NAMALWA (cell line): ENCODE data around the gene RNF5.
A peak's percentile ranks its signal among the peaks of the same experiment; 100 is the strongest.
"Not testable (repeated sequence)": the region's sequence is repeated elsewhere in the genome, so short reads cannot be mapped to it uniquely, and the experiment has no call there.

ENCODE experiments used
- DNase-seq: peaks from one replicate; pipeline ENCODE4 v3.0.0-alpha.2; 2015; ENCODE audit warnings: low spot score

RNF5 gene

GRCh38 chr6:32189742-32190053, 11.5 kb downstream of the RNF5 start:
- no peak for DNase-seq

GRCh38 chr6:32190054-32190851, 12.0 kb downstream of the RNF5 start, which contains the start of gene PBX2:
PBX2 (minus strand) TSS chr6:32190202; CDS start chr6:32189915, 287 bp downstream.
- DNase-seq: peak; percentile 86

- DNase-seq: no peak
These were observed 12.9 kb downstream of the RNF5 start for GRCh38 chr6:32190911-32191677.

- DNase-seq: no peak
These were observed 13.7 kb downstream of the RNF5 start for GRCh38 chr6:32191696-32192607.

GRCh38 chr6:32192608-32193039, 14.4 kb downstream of the RNF5 start, which contains the start of gene GPSM3:
GPSM3 (minus strand) TSS chr6:32192643; CDS start chr6:32192513, 130 bp downstream.
- peak; percentile 62 for DNase-seq

- DNase-seq: not testable (repeated sequence)
These were observed 14.9 kb downstream of the RNF5 start for GRCh38 chr6:32193096-32193495.

- DNase-seq: no peak
These were observed 16.2 kb downstream of the RNF5 start for GRCh38 chr6:32194388-32194787.

- DNase-seq: peak; percentile 78
These were observed 16.8 kb downstream of the RNF5 start for GRCh38 chr6:32194825-32195651.

GRCh38 chr6:32195652-32195901, 17.4 kb downstream of the RNF5 start:
- peak; percentile 99 for DNase-seq

GRCh38 chr6:32195902-32196681, 17.9 kb downstream of the RNF5 start:
- DNase-seq: peak; percentile 85

GRCh38 chr6:32196682-32197616, 18.7 kb downstream of the RNF5 start:
- DNase-seq: no peak

- DNase-seq: no peak
These were observed 20.1 kb downstream of the RNF5 start for GRCh38 chr6:32198345-32198696.

GRCh38 chr6:32198866-32199265, 20.7 kb downstream of the RNF5 start:
- no peak for DNase-seq

GRCh38 chr6:32200711-32201475, 22.7 kb downstream of the RNF5 start:
- DNase-seq: no peak

GRCh38 chr6:32202186-32202585, 24.0 kb downstream of the RNF5 start:
- DNase-seq: no peak

GRCh38 chr6:32203426-32204267, 25.4 kb downstream of the RNF5 start:
- DNase-seq: no peak

- DNase-seq: no peak
These were observed 26.1 kb downstream of the RNF5 start for GRCh38 chr6:32204268-32204715.

GRCh38 chr6:32208996-32209395, 30.8 kb downstream of the RNF5 start:
- DNase-seq: no peak
